ENCODE data around the gene ATXN3. TPM values are rescaled to one million over a fixed set of nuclear protein-coding genes. Genes with fewer than 3 reads are reported as not detected.
"Not testable (repeated sequence)": the region's sequence is repeated elsewhere in the genome, so short reads cannot be mapped to it uniquely, and the experiment has no call there.

Gene ATXN3
- total RNA-seq, 1 donor from 2014 or later = 29.3 TPM

- ChIA-PET CTCF (no interaction called here), POLR2A (interaction anchor here (0.7 kb wide), 1 partner anchor 19 kb away, joined by 3 read pairs; no protein-coding TSS in a partner anchor)
- no peak overlapping the region for H3K27ac Mint-ChIP-seq
- H3K27me3 Mint-ChIP-seq = no peaks in the 10 kb centered on the region
- ATAC-seq (ENCODE audit: low read depth) = no peak
- no peaks in the 10 kb centered on the region for H3K4me1 Mint-ChIP-seq
- no peak overlapping the region for H3K4me3 Mint-ChIP-seq
- H3K9me3 Mint-ChIP-seq = no peaks in the 10 kb centered on the region
- TF ChIP-seq CTCF (IDR thresholded peaks at IDR 0.05) = no peak
- no peak for DNase-seq
- peaks cover 59% of the 10 kb centered on the region for H3K36me3 Mint-ChIP-seq (ENCODE audit: low read depth)
- intact Hi-C loops (cut with micrococcal nuclease) = no loop called here
Measured at GRCh38 chr14:92088494-92088893, 17.9 kb downstream of the ATXN3 start.

- no peaks in the 10 kb centered on the region for H3K9me3 Mint-ChIP-seq
- ATAC-seq (ENCODE audit: low read depth) = no peak
- no peak overlapping the region for H3K27ac Mint-ChIP-seq
- H3K27me3 Mint-ChIP-seq = no peaks in the 10 kb centered on the region
- POLR2A ChIA-PET = no interaction called here
- intact Hi-C loops (cut with micrococcal nuclease) = no loop called here
- CTCF ChIA-PET = no interaction called here
- no peak for DNase-seq
- no peak for TF ChIP-seq CTCF (IDR thresholded peaks at IDR 0.05)
- H3K4me1 Mint-ChIP-seq = no peaks in the 10 kb centered on the region
- H3K4me3 Mint-ChIP-seq = no peak overlapping the region
- H3K36me3 Mint-ChIP-seq (ENCODE audit: low read depth) = peaks cover 65% of the 10 kb centered on the region
Measured at GRCh38 chr14:92074555-92074954, 31.8 kb downstream of the ATXN3 start.

- DNase-seq (no peak), ATAC-seq (ENCODE audit: low read depth) (no peak)
- no peak for TF ChIP-seq CTCF (IDR thresholded peaks at IDR 0.05)
- Mint-ChIP-seq H3K4me1 (no peaks in the 10 kb centered on the region), H3K4me3 (no peak overlapping the region), H3K9me3 (no peaks in the 10 kb centered on the region), H3K27me3 (no peaks in the 10 kb centered on the region), H3K36me3 (ENCODE audit: low read depth) (peaks cover 2% of the 10 kb centered on the region), H3K27ac (no peak overlapping the region)
- intact Hi-C loops (cut with micrococcal nuclease) = no loop called here
- ChIA-PET CTCF (no interaction called here), POLR2A (no interaction called here)
Measured at GRCh38 chr14:92058006-92058917, 48.1 kb downstream of the ATXN3 start.

- no peak for TF ChIP-seq CTCF (IDR thresholded peaks at IDR 0.05)
- Mint-ChIP-seq H3K27me3 (no peaks in the 10 kb centered on the region), H3K4me3 (no peak overlapping the region), H3K27ac (no peak overlapping the region), H3K4me1 (no peaks in the 10 kb centered on the region), H3K36me3 (ENCODE audit: low read depth) (peaks cover 16% of the 10 kb centered on the region), H3K9me3 (peaks cover 17% of the 10 kb centered on the region)
- intact Hi-C loops (cut with micrococcal nuclease) = no loop called here
- POLR2A ChIA-PET = no interaction called here
- CTCF ChIA-PET = no interaction called here
- ATAC-seq (ENCODE audit: low read depth) (no peak), DNase-seq (no peak)
Measured at GRCh38 chr14:92049781-92050180, 56.6 kb downstream of the ATXN3 start.

- H3K4me3 Mint-ChIP-seq; DNase-seq; H3K4me1 Mint-ChIP-seq; POLR2A ChIA-PET; ATAC-seq (ENCODE audit: low read depth); CTCF ChIA-PET; H3K27ac Mint-ChIP-seq; H3K27me3 Mint-ChIP-seq; intact Hi-C loops (cut with micrococcal nuclease): not testable (repeated sequence)
- Mint-ChIP-seq H3K9me3 (peaks cover 17% of the 10 kb centered on the region), H3K36me3 (ENCODE audit: low read depth) (peaks cover 16% of the 10 kb centered on the region)
Measured at GRCh38 chr14:92049221-92049620, 57.2 kb downstream of the ATXN3 start.

- DNase-seq; CTCF ChIA-PET; H3K27ac Mint-ChIP-seq; intact Hi-C loops (cut with micrococcal nuclease); POLR2A ChIA-PET; H3K4me1 Mint-ChIP-seq; H3K27me3 Mint-ChIP-seq; H3K4me3 Mint-ChIP-seq; ATAC-seq (ENCODE audit: low read depth): not testable (repeated sequence)
- peaks cover 17% of the 10 kb centered on the region for H3K9me3 Mint-ChIP-seq
- peaks cover 16% of the 10 kb centered on the region for H3K36me3 Mint-ChIP-seq (ENCODE audit: low read depth)
Measured at GRCh38 chr14:92045904-92046303, 60.5 kb downstream of the ATXN3 start.

- intact Hi-C loops (cut with micrococcal nuclease) = loop anchor here (2.0 kb wide), 1 partner anchor 415 kb away; no protein-coding TSS in a partner anchor
- H3K27ac Mint-ChIP-seq; H3K4me3 Mint-ChIP-seq; H3K27me3 Mint-ChIP-seq; H3K9me3 Mint-ChIP-seq; CTCF ChIA-PET; ATAC-seq (ENCODE audit: low read depth); DNase-seq: not testable (repeated sequence)
- POLR2A ChIA-PET = interaction anchor here (0.6 to 0.7 kb wide), 3 partner anchors 205 to 1282 kb away, joined by 4 to 10 read pairs (median 5); no protein-coding TSS in a partner anchor
- peaks cover 31% of the 10 kb centered on the region for H3K4me1 Mint-ChIP-seq
- peaks cover 21% of the 10 kb centered on the region for H3K36me3 Mint-ChIP-seq (ENCODE audit: low read depth)
Measured at GRCh38 chr14:92041766-92042165, 64.6 kb downstream of the ATXN3 start.
